Omental fat pad (tissue), 4 donors: Measurements from ENCODE around the gene QRFP. TPM values are rescaled to one million over a fixed set of nuclear protein-coding genes. Genes with fewer than 3 reads are reported as not detected.

Experiments used
- ATAC-seq: fragments of 150-250 bp; one replicate; pipeline ENCODE4 v1.9.1; 2016; ENCODE audit warnings: mild to moderate bottlenecking, moderate library complexity; ENCODE audit not compliant: low FRiP score
- DNase-seq: peaks from one replicate; pipeline ENCODE4 v3.0.0-alpha.2; 2019; ENCODE audit warnings: low spot score
- CTCF ChIP-seq, 3 donors: fragments of 450-650 bp; IDR thresholded peaks; one replicate each; pipeline ENCODE4 v1.5.1; 2016 to 2017; ENCODE audit warnings: antibody characterized with exemption in 3 of 3, mild to moderate bottlenecking in 3 of 3, moderate library complexity in 2 of 3
- total RNA-seq, 4 donors: library from RNA; depleted of rRNA; stranded (reverse); fragments of >200 nt; gene quantifications; one replicate each; pipeline ENCODE4 v1.1.0, GENCODE V29; 2016

Gene QRFP
- total RNA-seq, 4 donors from 2014 or later: not detected

- no peak for ATAC-seq
- no peak for TF ChIP-seq CTCF (IDR thresholded peaks at IDR 0.05)
- DNase-seq: no peak
Observed at GRCh38 chr9:130908878-130909355, 12.3 kb upstream of the QRFP start.

- ATAC-seq (no peak), DNase-seq (no peak)
- TF ChIP-seq CTCF (IDR thresholded peaks at IDR 0.05): no peak
Observed at GRCh38 chr9:130908146-130908877, 11.7 kb upstream of the QRFP start.

GRCh38 chr9:130906735-130907416 lies 10.3 kb upstream of the QRFP start:
- DNase-seq: no peak
- no peak for TF ChIP-seq CTCF (IDR thresholded peaks at IDR 0.05)
- ATAC-seq: no peak

GRCh38 chr9:130905902-130906734 lies 9.5 kb upstream of the QRFP start:
- no peak for TF ChIP-seq CTCF (IDR thresholded peaks at IDR 0.05)
- no peak for DNase-seq
- ATAC-seq: peak; percentile 12

- DNase-seq (no peak), ATAC-seq (no peak)
- no peak for TF ChIP-seq CTCF (IDR thresholded peaks at IDR 0.05)
Observed at GRCh38 chr9:130905125-130905901, 8.7 kb upstream of the QRFP start.
